ENCODE results near the gene CHD5. TPM values are rescaled to one million over a fixed set of nuclear protein-coding genes. Genes with fewer than 3 reads are reported as not detected.

The CHD5 gene
- total and polyA plus RNA-seq, 2 of the 4 experiments (the other 2 are of a cell fraction), result under 0.01 to 0.09 TPM

- 100% methylated on average over 4 of the region's 10 CpGs; no CpG with 5 or more reads in 1 of the 2 experiments for WGBS, 2 experiments (ENCODE audit: extremely low coverage in 2 of 2, insufficient read length in 1 of 2)
These were observed 27.8 kb upstream of the CHD5 start for GRCh38 chr1:6207921-6208320.

More at GRCh38 chr1:6207921-6208320, 27.8 kb upstream of the CHD5 start:
- Histone ChIP-seq H3K36me3 (ENCODE audit: control insufficient read depth, insufficient read depth, low read length) (no peaks in the 10 kb centered on the region), H3K4ac (ENCODE audit: low read depth, low read length) (no peak overlapping the region), H4K8ac (ENCODE audit: low read depth in 2 of 2, low read length in 2 of 2) (no peak overlapping the region), H2BK15ac (ENCODE audit: low read depth, low read length) (no peak overlapping the region), H3K14ac (replicated peaks; ENCODE audit: low read depth, low read length) (no peak overlapping the region), H4K20me1 (ENCODE audit: insufficient read depth, low read length) (no peaks in the 10 kb centered on the region; the same call in 1 of the 2 replicates), H2BK120ac (ENCODE audit: low read depth, low read length) (no peak overlapping the region), H4K5ac (ENCODE audit: low read depth, low read length) (no peak overlapping the region), H4K91ac (ENCODE audit: insufficient read depth, low read depth, low read length) (no peak overlapping the region), H3K9me1 (ENCODE audit: insufficient read depth, low read length) (peaks cover 4% of the 10 kb centered on the region), H3K27me3 (ENCODE audit: control insufficient read depth, insufficient read depth, low read length) (no peaks in the 10 kb centered on the region; the same call in 1 of the 2 replicates), H2AFZ (replicated peaks; ENCODE audit: low read length, poor library complexity) (no peak overlapping the region), H3K4me2 (ENCODE audit: low read depth, low read length) (no peak overlapping the region), H2BK5ac (ENCODE audit: low read depth, low read length, poor library complexity, severe bottlenecking) (no peak overlapping the region), H3K9ac (ENCODE audit: low read depth, low read length) (no peak overlapping the region), H3K56ac (ENCODE audit: extremely low read depth, insufficient read depth, low read length) (no peak overlapping the region), H3K9me3 (ENCODE audit: control insufficient read depth, insufficient read depth, low read length) (no peaks in the 10 kb centered on the region), H2AK5ac (ENCODE audit: low read depth, low read length) (no peak overlapping the region), H2BK20ac (ENCODE audit: low read depth, low read length) (no peak overlapping the region), H3K79me1 (ENCODE audit: low read depth in 1 of 2, low read length in 2 of 2) (no peaks in the 10 kb centered on the region; a peak in 1 of 4 replicates), H3K4me1 (ENCODE audit: control insufficient read depth, insufficient read depth, low read length) (peaks cover 7% of the 10 kb centered on the region; the same call in 1 of the 2 replicates), H3K4me3 (ENCODE audit: insufficient read depth, low read depth, low read length) (no peak overlapping the region), H3K27ac (ENCODE audit: insufficient read depth, low read length) (no peak overlapping the region), H2AK9ac (replicated peaks; ENCODE audit: low read depth, low read length, poor library complexity) (no peak overlapping the region), H3K18ac (ENCODE audit: low read depth, low read length) (no peak overlapping the region), H3K23ac (ENCODE audit: low read depth, low read length) (no peak overlapping the region)
- ATAC-seq (ENCODE audit: low read depth) (no peak), DNase-seq (no peak)
- dilution Hi-C loops (cut with HindIII; ENCODE audit: low sequenced_read_pairs, unreplicated experiment), result no loop called here
- POLR2A ChIA-PET (ENCODE audit: unreplicated experiment), result no interaction called here
- in situ Hi-C loops (cut with MboI; ENCODE audit: low sequenced_read_pairs), result no loop called here
- no TSS peak for BruUV-seq (replicated peaks)
- TF ChIP-seq CEBPB (IDR thresholded peaks at IDR 0.05; ENCODE audit: low read depth, low read length) (no peak), ELK1 (IDR thresholded peaks at IDR 0.05; ENCODE audit: borderline replicate concordance, low read depth, low read length) (no peak), MXI1 (IDR thresholded peaks at IDR 0.05; ENCODE audit: borderline replicate concordance, low read depth, low read length) (no peak), POLR2A (IDR thresholded peaks at IDR 0.05; ENCODE audit: low read depth, low read length) (no peak)
- intact Hi-C loops (cut with micrococcal nuclease), result no loop called here
- CTCF ChIA-PET, result interaction anchor here (0.9 to 1.0 kb wide), 2 partner anchors 14 to 16 kb away, joined by 3 read pairs; no protein-coding TSS in a partner anchor

Measured in IMR-90 (cell line).